Stimulated activated CD4-positive, alpha-beta T cell treated with anti-CD3 and anti-CD28 coated beads, Interleukin-15, amount 100 ng/mL, for 1 hour (primary cell): Measurements from ENCODE around the gene ALS2.

Experiments used
- DNase-seq, 2 donors: peaks; one replicate each; pipeline ENCODE4 v3.0.0-alpha.2; 2020; ENCODE audit warnings: low read depth in 1 of 2, low spot score in 1 of 2

The ALS2 gene

GRCh38 chr2:201758234-201758633 lies 22.5 kb downstream of the ALS2 start:
- no peak for DNase-seq

- no peak for DNase-seq
Measured at GRCh38 chr2:201754717-201755415, 25.9 kb downstream of the ALS2 start.

DNA sequence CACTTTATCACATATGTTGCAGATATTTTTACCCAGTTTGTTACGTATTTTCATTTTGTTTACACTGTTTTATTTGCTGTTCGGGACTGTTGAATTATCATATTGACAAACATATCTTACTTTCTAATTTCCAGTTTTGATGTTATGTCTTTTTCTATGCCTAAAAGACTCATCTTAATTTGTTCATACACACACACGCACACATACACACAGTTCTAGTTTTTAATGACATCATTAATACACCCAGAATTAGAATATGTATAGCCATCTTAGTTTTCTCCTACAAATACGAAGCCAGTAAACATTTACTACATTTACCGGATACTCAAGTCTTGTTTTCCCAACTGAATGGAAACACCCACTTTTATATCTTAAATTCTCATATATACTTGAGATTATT lies 29.2 kb downstream of the ALS2 start:
- no peak for DNase-seq

DNA sequence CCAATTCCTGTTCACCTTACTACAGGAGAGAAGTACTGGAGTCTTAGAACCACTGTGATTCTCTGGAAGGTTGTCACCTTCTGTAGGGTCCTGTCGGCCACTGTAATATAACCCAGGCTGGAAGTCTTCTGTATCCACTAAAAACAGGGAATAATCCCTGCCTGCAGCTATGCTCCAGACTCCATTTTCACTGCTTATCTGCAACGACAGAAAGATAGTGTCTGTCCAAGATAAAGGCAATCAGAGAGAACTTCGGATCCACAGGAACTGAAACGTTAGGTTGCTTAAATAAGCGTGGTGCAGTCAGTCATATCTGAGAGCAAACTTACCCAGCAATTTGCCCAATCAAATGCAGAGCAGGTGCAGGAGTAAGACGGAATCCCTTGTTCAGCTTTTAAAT lies 34.2 kb downstream of the ALS2 start:
- DNase-seq: no peak

DNA sequence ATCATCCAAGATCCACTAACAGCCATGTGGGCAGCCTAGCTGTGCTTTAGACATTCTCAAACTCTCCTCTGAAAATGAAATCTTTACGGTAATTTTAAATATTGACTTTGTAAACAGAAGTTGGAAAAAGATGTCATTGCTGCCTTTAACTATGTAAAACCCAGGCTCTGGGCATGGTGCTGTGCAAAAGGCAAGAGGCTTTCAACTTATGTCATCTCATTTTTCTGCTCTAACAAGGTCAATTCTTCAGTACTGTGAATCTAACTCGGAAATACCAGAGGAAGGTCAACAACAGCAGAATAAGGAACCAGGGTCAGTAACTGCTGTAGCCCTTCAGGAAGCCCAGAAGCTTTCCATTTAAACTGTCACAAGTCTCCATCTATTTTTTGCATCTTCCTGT lies 45.2 kb downstream of the ALS2 start:
- DNase-seq: no peak

GRCh38 chr2:201734111-201734510 lies 46.6 kb downstream of the ALS2 start:
- no peak for DNase-seq

- no peak for DNase-seq
Measured at GRCh38 chr2:201733544-201733943, 47.2 kb downstream of the ALS2 start.

GRCh38 chr2:201730651-201731285 lies 50.0 kb downstream of the ALS2 start:
- no peak for DNase-seq

DNA sequence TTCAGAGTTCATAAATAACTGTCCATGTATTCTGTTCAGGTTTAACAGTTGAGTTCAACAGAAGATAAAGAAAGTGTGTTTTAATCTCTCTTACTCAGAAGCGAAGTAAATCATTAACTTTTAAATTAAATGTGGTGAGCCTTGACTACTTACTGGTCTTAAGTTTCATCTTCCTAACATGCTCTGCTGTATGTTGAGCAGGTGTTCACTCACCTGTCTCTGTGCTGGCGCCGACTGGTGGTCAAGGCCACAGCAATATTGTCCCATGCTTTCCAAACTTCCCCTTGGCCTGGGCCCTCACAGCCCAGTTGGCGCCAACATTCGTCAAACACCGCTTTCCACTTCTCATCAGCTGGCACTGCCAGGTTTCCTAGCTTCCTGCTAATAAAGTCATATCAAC lies 65.3 kb downstream of the ALS2 start:
- DNase-seq: no peak

DNA sequence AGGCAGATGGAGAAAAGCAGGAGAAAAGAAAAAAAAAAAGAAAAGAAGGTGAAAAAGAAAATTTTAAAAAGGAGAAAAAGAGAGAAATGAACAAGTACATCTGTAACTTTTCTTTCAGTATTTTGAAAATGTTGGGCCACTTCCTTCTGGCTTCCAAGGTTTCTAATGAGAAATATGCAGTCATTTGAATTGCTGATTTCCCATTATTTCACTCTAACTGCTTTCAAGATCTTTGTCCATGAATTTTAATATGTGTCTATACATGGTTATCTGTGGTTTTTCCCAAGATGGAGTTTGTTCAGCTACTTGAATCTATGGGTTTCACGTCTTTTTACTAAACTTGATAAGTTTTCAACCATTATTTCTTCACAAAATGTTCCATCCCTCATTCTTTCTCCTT lies 68.0 kb downstream of the ALS2 start:
- DNase-seq: no peak

GRCh38 chr2:201709747-201710146 lies 71.0 kb downstream of the ALS2 start:
- no peak for DNase-seq

DNA sequence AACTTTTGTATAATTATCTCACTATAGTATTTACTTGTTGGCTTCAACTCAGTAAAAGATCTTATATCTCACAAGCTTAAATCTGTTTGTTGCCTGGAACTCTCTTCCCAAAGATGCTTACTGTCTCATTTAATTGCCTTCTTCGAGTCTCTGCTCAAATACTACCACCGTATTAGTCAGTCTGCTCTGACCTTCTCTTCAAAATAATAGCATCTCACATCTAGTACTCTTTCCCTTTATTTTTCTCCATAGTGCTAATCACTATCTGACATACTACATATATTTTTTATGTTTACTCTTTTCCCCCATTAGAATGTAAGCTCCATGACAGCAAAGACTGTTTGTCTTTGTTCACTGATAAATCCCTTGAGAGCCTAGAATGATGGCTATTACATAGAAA lies 71.7 kb downstream of the ALS2 start:
- DNase-seq: no peak

DNA sequence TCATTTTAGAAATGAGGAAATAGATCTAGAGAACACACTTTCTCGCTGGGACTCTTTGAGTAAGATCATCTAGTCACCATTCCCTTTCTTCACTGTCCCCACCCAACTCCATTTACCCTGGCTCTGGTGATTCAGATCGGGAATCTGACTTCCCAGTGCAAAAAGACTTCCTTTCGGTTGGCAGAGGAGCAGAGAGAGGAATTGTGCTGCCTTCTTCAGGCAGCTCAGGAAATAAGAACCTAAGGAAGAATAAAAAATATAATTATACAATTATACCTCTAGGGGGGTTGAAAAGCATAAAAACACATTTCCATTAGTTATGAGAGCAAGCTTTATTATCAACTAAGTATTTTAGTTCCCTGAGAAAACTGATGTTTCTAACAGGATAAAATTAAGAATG lies 73.0 kb downstream of the ALS2 start:
- DNase-seq: no peak

DNA sequence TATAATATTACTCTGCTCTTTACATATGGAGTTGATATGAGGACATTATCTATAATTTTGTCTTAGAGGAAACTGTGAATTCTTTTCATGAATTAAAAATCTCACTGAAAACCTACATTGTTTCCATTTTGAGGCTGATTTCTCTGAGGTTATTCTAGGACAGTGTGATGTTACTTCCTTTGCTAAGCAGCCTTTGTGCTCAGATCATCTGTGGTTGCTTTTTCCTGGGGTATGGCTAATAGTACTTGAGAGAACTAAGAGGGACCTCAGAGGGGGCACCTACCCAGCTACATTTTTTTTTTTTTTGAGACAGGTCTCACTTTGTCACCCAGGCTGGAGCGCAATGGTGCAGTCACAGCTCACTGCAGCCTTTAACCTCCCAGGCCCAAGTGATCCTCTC lies 73.6 kb downstream of the ALS2 start:
- DNase-seq: no peak

- no peak for DNase-seq
Measured at GRCh38 chr2:201704536-201704935, 76.2 kb downstream of the ALS2 start.

DNA sequence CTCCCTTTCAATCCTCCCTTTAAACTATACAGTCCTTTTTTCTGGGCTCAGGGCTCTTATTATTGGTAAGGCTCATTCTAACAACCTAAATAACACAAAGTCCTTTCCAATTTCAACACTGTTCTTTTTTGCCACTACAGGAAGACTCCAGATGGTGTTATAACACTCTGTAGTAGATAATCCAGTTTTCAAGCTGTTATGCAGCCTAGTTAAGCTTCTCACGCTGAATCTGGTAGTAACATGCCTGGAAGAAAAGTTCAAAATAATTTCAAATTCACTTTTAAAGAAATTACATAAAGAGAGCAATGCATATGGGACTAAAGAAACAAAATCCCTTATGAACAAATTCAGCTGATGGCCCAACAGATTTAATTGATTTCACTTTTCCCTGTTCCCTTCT lies 79.1 kb downstream of the ALS2 start:
- no peak for DNase-seq

DNA sequence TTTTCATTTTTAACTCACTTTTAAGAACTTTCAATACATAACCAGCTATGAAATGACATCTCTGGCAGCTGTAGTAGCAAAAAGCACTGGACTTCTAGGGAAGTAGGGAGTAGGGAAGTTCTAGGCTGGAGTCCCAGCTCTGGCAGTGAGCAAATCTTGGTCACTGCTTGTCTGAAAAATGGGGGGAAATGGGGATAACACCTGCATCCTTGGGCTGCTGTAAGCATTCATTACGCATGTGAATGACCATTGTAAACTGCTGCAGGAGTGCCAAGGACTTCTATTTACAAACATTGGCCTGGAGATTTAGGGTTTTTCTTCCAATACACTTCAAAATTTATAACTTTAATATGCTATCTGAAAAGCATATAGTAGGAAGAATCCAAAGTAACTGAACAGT lies 81.3 kb downstream of the ALS2 start:
- DNase-seq: no peak

DNA sequence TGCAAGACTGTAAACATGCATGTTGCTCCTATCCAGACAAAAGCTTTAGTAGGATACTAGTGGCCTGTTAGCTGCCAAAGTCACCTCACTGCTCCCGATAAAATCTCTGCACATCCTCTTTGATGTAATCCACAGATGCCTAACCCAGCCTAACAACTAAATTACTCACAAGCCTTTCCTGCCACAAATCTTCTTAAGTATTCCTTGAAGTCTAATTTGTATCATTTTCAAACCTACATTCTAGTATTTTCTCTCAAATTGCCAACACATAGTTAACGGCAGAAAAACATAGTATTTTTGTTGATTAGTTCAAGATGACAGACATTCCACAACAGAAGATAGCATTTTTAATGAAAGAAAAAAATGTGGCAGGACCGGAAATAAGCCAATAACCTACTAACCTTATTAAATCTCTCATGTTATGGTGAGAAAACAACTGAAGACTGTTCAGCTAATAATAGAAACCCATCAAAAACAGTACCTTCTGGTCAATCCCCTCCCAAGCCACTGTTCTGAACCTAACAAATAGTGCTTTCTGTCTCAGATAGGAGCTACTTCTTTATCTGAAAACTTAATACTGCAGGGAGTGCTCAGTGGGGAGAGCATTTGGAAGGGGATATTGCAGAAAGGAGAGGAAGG lies 82.0 kb downstream of the ALS2 start, which contains the start of gene MPP4:
MPP4 (minus strand) TSS at position 57 of the 639 bp plus-strand sequence. CDS start 4,690 bp downstream, outside the sequence.
- DNase-seq: no peak

DNA sequence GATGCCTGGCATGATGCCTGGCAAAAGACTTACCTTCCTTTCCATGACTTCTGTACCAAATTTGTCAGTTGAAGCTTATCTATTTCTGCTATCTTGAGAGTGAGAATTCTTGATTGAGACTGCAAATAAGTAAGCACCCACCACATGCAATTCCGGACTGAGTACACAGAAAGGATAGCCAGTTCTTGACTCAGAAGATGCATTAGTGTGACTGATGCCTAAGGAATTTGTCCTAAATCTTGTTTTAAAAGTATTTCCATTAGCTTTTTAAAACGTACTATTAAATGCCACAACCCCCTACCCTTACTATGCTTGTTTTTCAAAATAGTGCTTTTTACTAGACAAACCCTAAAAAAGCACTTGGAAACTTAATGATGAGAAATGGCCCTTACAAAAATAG lies 82.8 kb downstream of the ALS2 start:
- DNase-seq: no peak

GRCh38 chr2:201696151-201696659 lies 84.5 kb downstream of the ALS2 start:
- DNase-seq: no peak

DNA sequence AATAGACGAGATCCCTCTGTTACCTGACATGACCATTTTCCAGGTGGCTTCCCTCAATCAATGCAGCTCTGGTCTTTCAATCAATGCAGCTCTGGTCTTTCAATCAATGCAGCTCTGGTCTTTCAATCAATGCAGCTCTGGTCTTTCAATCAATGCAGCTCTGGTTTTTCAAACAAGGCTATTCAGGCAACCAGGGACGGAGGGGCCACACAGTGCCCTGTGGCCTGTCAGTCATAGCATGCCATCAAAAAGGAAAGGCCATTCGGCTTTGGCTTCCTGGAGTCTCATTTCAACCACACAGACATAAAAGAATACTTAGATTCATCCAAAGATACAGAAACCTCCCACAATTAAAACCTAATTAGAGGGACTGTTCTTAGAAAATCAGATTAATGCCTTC lies 95.6 kb downstream of the ALS2 start:
- DNase-seq: no peak

DNA sequence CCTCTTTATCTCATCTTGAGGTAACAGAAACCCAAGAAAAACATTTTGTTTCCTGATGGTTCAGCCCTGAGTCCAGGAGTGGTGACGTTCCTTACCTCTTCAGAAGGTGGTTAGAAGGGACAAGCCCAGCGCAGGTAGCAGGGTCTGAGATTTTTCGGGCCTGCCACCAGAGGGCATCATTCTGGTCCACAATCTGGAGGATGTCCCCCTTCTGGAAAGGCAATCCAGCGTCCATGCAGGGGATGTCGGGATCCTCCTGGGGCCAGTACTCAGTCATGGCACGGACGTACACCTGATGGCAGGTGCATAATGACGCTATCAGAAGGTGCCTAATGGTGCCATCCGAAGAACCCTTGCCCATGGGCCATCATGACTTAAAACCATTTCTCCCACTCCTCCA lies 100.0 kb downstream of the ALS2 start:
- no peak for DNase-seq
